GM19463 (cell line): ENCODE data around the gene HACD1.
A peak's percentile ranks its signal among the peaks of the same experiment; 100 is the strongest.

Source experiments
- ATAC-seq: cut with Tn5 transposase; IDR thresholded peaks from one replicate; pipeline ENCODE4 v1.9.1; 2021; ENCODE audit warnings: mild to moderate bottlenecking, moderate library complexity; ENCODE audit not compliant: unreplicated experiment

HACD1 gene

GRCh38 chr10:17586821-17587234 is 30.3 kb downstream of the HACD1 start:
- ATAC-seq = peak; percentile 65

- peak; percentile 74 for ATAC-seq
These were observed 32.2 kb downstream of the HACD1 start for GRCh38 chr10:17585016-17585415.

GRCh38 chr10:17580885-17581284 is 36.3 kb downstream of the HACD1 start:
- no peak for ATAC-seq

- ATAC-seq = no peak
These were observed 38.6 kb downstream of the HACD1 start for GRCh38 chr10:17578603-17579002.

- no peak for ATAC-seq
These were observed 40.4 kb downstream of the HACD1 start for GRCh38 chr10:17576768-17577167.

- ATAC-seq = no peak
These were observed 52.3 kb downstream of the HACD1 start for GRCh38 chr10:17564911-17565310.

- ATAC-seq = no peak
These were observed 53.7 kb downstream of the HACD1 start for GRCh38 chr10:17563452-17563851.

- ATAC-seq = no peak
These were observed 54.6 kb downstream of the HACD1 start for GRCh38 chr10:17562614-17563013.

- no peak for ATAC-seq
These were observed 56.1 kb downstream of the HACD1 start for GRCh38 chr10:17561111-17561510.

- ATAC-seq = no peak
These were observed 59.7 kb downstream of the HACD1 start for GRCh38 chr10:17557459-17557858.

- no peak for ATAC-seq
These were observed 68.4 kb downstream of the HACD1 start for GRCh38 chr10:17548770-17549169.

- no peak for ATAC-seq
These were observed 69.0 kb downstream of the HACD1 start for GRCh38 chr10:17548162-17548561.

GRCh38 chr10:17547060-17547459 is 70.1 kb downstream of the HACD1 start:
- no peak for ATAC-seq

- no peak for ATAC-seq
These were observed 72.7 kb downstream of the HACD1 start for GRCh38 chr10:17544465-17544864.
